HepG2 (cell line): Measurements from ENCODE around the gene FRMD8. TPM values are rescaled to one million over a fixed set of nuclear protein-coding genes. Genes with fewer than 3 reads are reported as not detected.
A peak's percentile ranks its signal among the peaks of the same experiment; 100 is the strongest.

Experiments used
- ATAD3A ChIP-seq: sonication (generic); formaldehyde crosslinking; IDR thresholded peaks from 2 replicates; pipeline ENCODE4 v1.4.0; 2020; ENCODE audit warnings: missing genetic modification reagents
- ATRX ChIP-seq: sonication (generic); formaldehyde crosslinking; IDR thresholded peaks from 2 replicates; pipeline ENCODE4 v1.4.0; 2020; ENCODE audit warnings: missing genetic modification reagents, borderline replicate concordance
- GATA4 ChIP-seq: sonication (generic); IDR thresholded peaks from 2 replicates; pipeline ENCODE4 v1.6.1; 2016; ENCODE audit warnings: antibody characterized with exemption, low read depth, borderline replicate concordance
- MED8 ChIP-seq: sonication (generic); formaldehyde crosslinking; IDR thresholded peaks from 2 replicates; pipeline ENCODE4 v1.8.1; 2023; ENCODE audit warnings: mild to moderate bottlenecking, missing genetic modification reagents; ENCODE audit not compliant: insufficient replicate concordance
- PRDM4 ChIP-seq: sonication (generic); formaldehyde crosslinking; IDR thresholded peaks from 2 replicates; pipeline ENCODE4 v1.9.0; 2021; ENCODE audit warnings: missing genetic modification reagents, borderline replicate concordance
- SOX13 ChIP-seq, 3 experiments: fragments of 450-650 bp in 1 of 3; sonication (generic) in 1 of 3; formaldehyde crosslinking in 1 of 3; IDR thresholded peaks in 2 of 3; conservative IDR thresholded peaks in 1 of 3; 2 replicates each; pipeline versions ENCODE4 v1.5.0 to v1.6.1; 2016 to 2020; ENCODE audit warnings: antibody characterized with exemption in 1 of 3, mild to moderate bottlenecking in 1 of 3, missing compliant biosample characterization in 1 of 3, missing genetic modification reagents in 1 of 3, moderate library complexity in 1 of 3
- TAF15 ChIP-seq: fragments of 200-400 bp; formaldehyde crosslinking; IDR thresholded peaks from one replicate; pipeline ENCODE4 v1.6.1; 2018; ENCODE audit warnings: mild to moderate bottlenecking, low read depth, low read length; ENCODE audit not compliant: poor library complexity, severe bottlenecking
- ZNF30 ChIP-seq: sonication (generic); formaldehyde crosslinking; IDR thresholded peaks from 2 replicates; pipeline ENCODE4 v1.5.0; 2020; ENCODE audit warnings: mild to moderate bottlenecking, missing genetic modification reagents
- ZNF496 ChIP-seq: sonication (generic); formaldehyde crosslinking; IDR thresholded peaks from 2 replicates; pipeline ENCODE4 v1.8.1; 2023; ENCODE audit warnings: mild to moderate bottlenecking, moderate library complexity, missing genetic modification reagents; ENCODE audit not compliant: insufficient replicate concordance
- ZNF550 ChIP-seq: sonication (generic); formaldehyde crosslinking; IDR thresholded peaks from 2 replicates; pipeline ENCODE4 v1.4.0; 2020; ENCODE audit warnings: mild to moderate bottlenecking, missing genetic modification reagents, borderline replicate concordance
- ZNF567 ChIP-seq: sonication (generic); formaldehyde crosslinking; IDR thresholded peaks from 2 replicates; pipeline ENCODE4 v1.8.1; 2023; ENCODE audit warnings: mild to moderate bottlenecking, missing genetic modification reagents, borderline replicate concordance
- ZNF589 ChIP-seq: sonication (generic); formaldehyde crosslinking; conservative IDR thresholded peaks from 2 replicates; pipeline ENCODE4 v1.8.0; 2022; ENCODE audit warnings: mild to moderate bottlenecking, moderate library complexity, missing genetic modification reagents
- ZNF850 ChIP-seq: sonication (generic); formaldehyde crosslinking; conservative IDR thresholded peaks from 2 replicates; pipeline ENCODE4 v1.9.0; 2021; ENCODE audit warnings: mild to moderate bottlenecking, missing genetic modification reagents
- ZSCAN9 ChIP-seq: IDR thresholded peaks from 2 replicates; pipeline ENCODE4 v1.6.1; 2016; ENCODE audit warnings: borderline replicate concordance
- polyA plus RNA-seq, 8 experiments: library from polyadenylated mRNA; depleted of rRNA in 3 of 8; stranded (reverse) in 7 of 8; unstranded in 1 of 8; fragments of >200 nt; fragmentation: Illumina TruSeq in 4 of 8; extraction: Trizol in 4 of 8; gene quantifications; 2 replicates each; pipeline versions ENCODE4 v1.2.1 to v1.2.3, GENCODE V29; 2011 to 2016; ENCODE audit warnings: low read depth in 4 of 8, missing spikeins in 1 of 8, mixed read lengths in 1 of 8; ENCODE audit not compliant: insufficient read depth in 1 of 8
- total RNA-seq, 5 experiments: library from RNA; depleted of rRNA; stranded (reverse); fragments of >200 nt; fragmentation: Illumina TruSeq; extraction: Trizol; gene quantifications; 2 replicates each; pipeline ENCODE4 v1.2.3, GENCODE V29; 2016; ENCODE audit warnings: low read depth in 1 of 5
- TF ChIP-seq, protein P1 (sequence below): sonication (generic); formaldehyde crosslinking; IDR thresholded peaks from 2 replicates; pipeline ENCODE4 v1.4.0; 2020; ENCODE audit warnings: missing genetic modification reagents
- TF ChIP-seq, protein P2 (sequence below): sonication (generic); formaldehyde crosslinking; IDR thresholded peaks from 2 replicates; pipeline ENCODE4; 2020; ENCODE audit warnings: missing genetic modification reagents, mild to moderate bottlenecking, borderline replicate concordance

Gene FRMD8
- total and polyA plus RNA-seq, 2 of the 13 experiments (the other 11 are each of a cell fraction or from before 2014, with no cell fraction given), result 5.8 to 20.6 TPM

DNA sequence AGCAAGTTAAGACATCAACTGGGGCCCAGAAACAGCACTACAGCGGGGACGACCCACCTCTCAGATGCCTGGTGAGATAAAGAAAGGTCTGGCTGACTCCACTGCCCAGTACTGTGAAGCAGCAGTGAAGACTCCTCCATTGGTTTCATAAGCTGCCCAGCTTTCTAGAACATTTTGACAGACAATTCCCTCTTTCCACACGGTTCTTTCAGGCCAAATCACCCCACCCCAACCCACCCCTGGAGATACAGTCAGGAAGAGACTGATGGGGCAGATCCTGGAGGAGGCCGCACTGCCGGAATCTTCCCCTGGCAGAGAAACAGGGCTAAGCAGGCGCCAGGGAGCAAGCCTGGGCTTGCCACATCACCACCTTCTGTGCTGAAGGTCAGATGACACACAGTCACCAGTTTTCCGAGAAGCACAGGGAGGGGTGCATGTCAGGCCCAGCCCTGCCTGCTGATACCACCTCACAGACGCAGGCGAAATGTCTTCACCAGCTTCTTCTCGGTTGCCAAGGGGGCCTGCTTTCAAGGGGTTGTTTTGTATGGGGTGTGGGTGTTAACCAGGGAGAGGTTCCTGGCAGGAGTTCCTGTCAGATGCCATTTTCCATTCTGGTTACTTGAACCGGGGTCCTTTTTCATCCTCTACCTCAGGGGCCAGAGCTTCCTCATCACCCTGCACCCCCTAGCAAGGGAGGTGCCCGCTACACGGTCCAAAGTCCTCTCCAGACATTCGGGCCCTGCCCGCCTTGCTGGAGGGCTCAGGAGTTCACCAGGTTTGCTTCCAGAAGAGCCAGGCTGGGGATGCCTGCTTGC, 34.7 kb downstream of the FRMD8 start (continued):
- TF ChIP-seq, protein P1, sequence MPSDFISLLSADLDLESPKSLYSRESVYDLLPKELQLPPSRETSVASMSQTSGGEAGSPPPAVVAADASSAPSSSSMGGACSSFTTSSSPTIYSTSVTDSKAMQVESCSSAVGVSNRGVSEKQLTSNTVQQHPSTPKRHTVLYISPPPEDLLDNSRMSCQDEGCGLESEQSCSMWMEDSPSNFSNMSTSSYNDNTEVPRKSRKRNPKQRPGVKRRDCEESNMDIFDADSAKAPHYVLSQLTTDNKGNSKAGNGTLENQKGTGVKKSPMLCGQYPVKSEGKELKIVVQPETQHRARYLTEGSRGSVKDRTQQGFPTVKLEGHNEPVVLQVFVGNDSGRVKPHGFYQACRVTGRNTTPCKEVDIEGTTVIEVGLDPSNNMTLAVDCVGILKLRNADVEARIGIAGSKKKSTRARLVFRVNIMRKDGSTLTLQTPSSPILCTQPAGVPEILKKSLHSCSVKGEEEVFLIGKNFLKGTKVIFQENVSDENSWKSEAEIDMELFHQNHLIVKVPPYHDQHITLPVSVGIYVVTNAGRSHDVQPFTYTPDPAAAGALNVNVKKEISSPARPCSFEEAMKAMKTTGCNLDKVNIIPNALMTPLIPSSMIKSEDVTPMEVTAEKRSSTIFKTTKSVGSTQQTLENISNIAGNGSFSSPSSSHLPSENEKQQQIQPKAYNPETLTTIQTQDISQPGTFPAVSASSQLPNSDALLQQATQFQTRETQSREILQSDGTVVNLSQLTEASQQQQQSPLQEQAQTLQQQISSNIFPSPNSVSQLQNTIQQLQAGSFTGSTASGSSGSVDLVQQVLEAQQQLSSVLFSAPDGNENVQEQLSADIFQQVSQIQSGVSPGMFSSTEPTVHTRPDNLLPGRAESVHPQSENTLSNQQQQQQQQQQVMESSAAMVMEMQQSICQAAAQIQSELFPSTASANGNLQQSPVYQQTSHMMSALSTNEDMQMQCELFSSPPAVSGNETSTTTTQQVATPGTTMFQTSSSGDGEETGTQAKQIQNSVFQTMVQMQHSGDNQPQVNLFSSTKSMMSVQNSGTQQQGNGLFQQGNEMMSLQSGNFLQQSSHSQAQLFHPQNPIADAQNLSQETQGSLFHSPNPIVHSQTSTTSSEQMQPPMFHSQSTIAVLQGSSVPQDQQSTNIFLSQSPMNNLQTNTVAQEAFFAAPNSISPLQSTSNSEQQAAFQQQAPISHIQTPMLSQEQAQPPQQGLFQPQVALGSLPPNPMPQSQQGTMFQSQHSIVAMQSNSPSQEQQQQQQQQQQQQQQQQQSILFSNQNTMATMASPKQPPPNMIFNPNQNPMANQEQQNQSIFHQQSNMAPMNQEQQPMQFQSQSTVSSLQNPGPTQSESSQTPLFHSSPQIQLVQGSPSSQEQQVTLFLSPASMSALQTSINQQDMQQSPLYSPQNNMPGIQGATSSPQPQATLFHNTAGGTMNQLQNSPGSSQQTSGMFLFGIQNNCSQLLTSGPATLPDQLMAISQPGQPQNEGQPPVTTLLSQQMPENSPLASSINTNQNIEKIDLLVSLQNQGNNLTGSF (CRISPR knock-in tag), result no peak; the same call in 1 of the 2 replicates
- TF ChIP-seq ZNF550 (CRISPR knock-in tag) (no peak), ZNF589 (CRISPR knock-in tag) (no peak), ZSCAN9 (CRISPR knock-in tag) (peak; percentile 80; the same call in 1 of the 2 replicates), ATRX (CRISPR knock-in tag) (no peak), MED8 (CRISPR knock-in tag) (peak; percentile 27), PRDM4 (no peak), ZNF30 (CRISPR knock-in tag) (no peak), ZNF496 (CRISPR knock-in tag) (no peak), ZNF567 (CRISPR knock-in tag) (no peak), ATAD3A (CRISPR knock-in tag) (no peak), ZNF850 (CRISPR knock-in tag) (no peak), GATA4 (peak; percentile 34; the same call in 1 of the 2 replicates), TAF15 (no peak), SOX13 (IDR thresholded peaks at IDR 0.05) (peak; percentile 11; the same call in 1 of the 2 replicates), SOX13 (CRISPR knock-in tag; conservative IDR thresholded peaks at IDR 0.05 in 1 of 2, IDR thresholded peaks at IDR 0.05 in 1 of 2) (peak; percentile 42 to 67; a peak in 2 of 4 replicates)
- TF ChIP-seq, protein P2, sequence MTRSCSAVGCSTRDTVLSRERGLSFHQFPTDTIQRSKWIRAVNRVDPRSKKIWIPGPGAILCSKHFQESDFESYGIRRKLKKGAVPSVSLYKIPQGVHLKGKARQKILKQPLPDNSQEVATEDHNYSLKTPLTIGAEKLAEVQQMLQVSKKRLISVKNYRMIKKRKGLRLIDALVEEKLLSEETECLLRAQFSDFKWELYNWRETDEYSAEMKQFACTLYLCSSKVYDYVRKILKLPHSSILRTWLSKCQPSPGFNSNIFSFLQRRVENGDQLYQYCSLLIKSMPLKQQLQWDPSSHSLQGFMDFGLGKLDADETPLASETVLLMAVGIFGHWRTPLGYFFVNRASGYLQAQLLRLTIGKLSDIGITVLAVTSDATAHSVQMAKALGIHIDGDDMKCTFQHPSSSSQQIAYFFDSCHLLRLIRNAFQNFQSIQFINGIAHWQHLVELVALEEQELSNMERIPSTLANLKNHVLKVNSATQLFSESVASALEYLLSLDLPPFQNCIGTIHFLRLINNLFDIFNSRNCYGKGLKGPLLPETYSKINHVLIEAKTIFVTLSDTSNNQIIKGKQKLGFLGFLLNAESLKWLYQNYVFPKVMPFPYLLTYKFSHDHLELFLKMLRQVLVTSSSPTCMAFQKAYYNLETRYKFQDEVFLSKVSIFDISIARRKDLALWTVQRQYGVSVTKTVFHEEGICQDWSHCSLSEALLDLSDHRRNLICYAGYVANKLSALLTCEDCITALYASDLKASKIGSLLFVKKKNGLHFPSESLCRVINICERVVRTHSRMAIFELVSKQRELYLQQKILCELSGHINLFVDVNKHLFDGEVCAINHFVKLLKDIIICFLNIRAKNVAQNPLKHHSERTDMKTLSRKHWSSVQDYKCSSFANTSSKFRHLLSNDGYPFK (CRISPR knock-in tag), result no peak
